GM06990 (cell line): ENCODE measurements around the gene YTHDC2.

ENCODE experiments used
- DNase-seq: peaks from one replicate; pipeline ENCODE4 v3.0.0-alpha.2; 2011; ENCODE audit not compliant: insufficient read length; ENCODE audit errors: extremely low read depth
- H3K27me3 ChIP-seq: replicated peaks from 2 replicates; pipeline ENCODE4 v1.6.0; 2011; ENCODE audit warnings: low read length; ENCODE audit not compliant: control insufficient read depth, insufficient read depth
- H3K36me3 ChIP-seq: 2 replicates; pipeline ENCODE4 v1.5.1; 2011; ENCODE audit warnings: low read length; ENCODE audit not compliant: control insufficient read depth, insufficient read depth
- H3K4me3 ChIP-seq: replicated peaks from 2 replicates; pipeline ENCODE4 v1.5.1; 2011; ENCODE audit warnings: low read depth, mild to moderate bottlenecking, control low read depth, low read length
- CTCF ChIP-seq: IDR thresholded peaks from 2 replicates; pipeline ENCODE4 v1.5.1; 2011; ENCODE audit warnings: low read length, control low read depth, mild to moderate bottlenecking, inconsistent platforms; ENCODE audit not compliant: insufficient read depth, poor library complexity, severe bottlenecking

Gene YTHDC2

GRCh38 chr5:113615708-113616107 is 102.2 kb downstream of the YTHDC2 start:
- Histone ChIP-seq H3K36me3 (no peaks in the 10 kb centered on the region), H3K4me3 (no peak overlapping the region), H3K27me3 (no peaks in the 10 kb centered on the region; the same call in 1 of the 2 replicates)
- no peak for TF ChIP-seq CTCF
- DNase-seq = no peak

GRCh38 chr5:113617191-113617796 is 103.8 kb downstream of the YTHDC2 start:
- Histone ChIP-seq H3K4me3 (no peak overlapping the region), H3K27me3 (no peaks in the 10 kb centered on the region; the same call in 1 of the 2 replicates), H3K36me3 (no peaks in the 10 kb centered on the region)
- no peak for DNase-seq
- no peak for TF ChIP-seq CTCF

- Histone ChIP-seq H3K4me3 (no peak overlapping the region), H3K36me3 (no peaks in the 10 kb centered on the region), H3K27me3 (no peaks in the 10 kb centered on the region)
- no peak for DNase-seq
- no peak for TF ChIP-seq CTCF
These were observed 119.5 kb downstream of the YTHDC2 start for GRCh38 chr5:113632996-113633395.

GRCh38 chr5:113634957-113635356 is 121.5 kb downstream of the YTHDC2 start:
- TF ChIP-seq CTCF = no peak
- H3K36me3 ChIP-seq = no peaks in the 10 kb centered on the region
- DNase-seq = no peak
- no peak overlapping the region for H3K4me3 ChIP-seq
- H3K27me3 ChIP-seq = no peaks in the 10 kb centered on the region

GRCh38 chr5:113641715-113642114 is 128.2 kb downstream of the YTHDC2 start:
- H3K36me3 ChIP-seq = no peaks in the 10 kb centered on the region
- no peak for TF ChIP-seq CTCF

More at GRCh38 chr5:113641715-113642114, 128.2 kb downstream of the YTHDC2 start:
- Histone ChIP-seq H3K4me3 (no peak overlapping the region), H3K27me3 (no peaks in the 10 kb centered on the region)
- no peak for DNase-seq
